IMR-90 (cell line): Measurements from ENCODE around the gene EPHA6. TPM values are rescaled to one million over a fixed set of nuclear protein-coding genes. Genes with fewer than 3 reads are reported as not detected.

ENCODE experiments used
- ATAC-seq: fragments of 200-7000 bp; cut with Tn5 transposase; 2 replicates; pipeline ENCODE4 v1.9.1; 2020; ENCODE audit warnings: low read depth, mild to moderate bottlenecking, moderate library complexity
- BruUV-seq: library from RNA; stranded (reverse); fragments of 400-500 nt; replicated peaks from 2 replicates; lab custom pipeline; 2021; lab: Mats Ljungman, UMichigan
- CTCF ChIA-PET: fragments of 300-600 bp; formaldehyde crosslinking; extraction: SDS; loops from one replicate; lab custom pipeline; 2021; ENCODE audit warnings: antibody characterized with exemption; lab: Yijun Ruan, JAX
- POLR2A ChIA-PET: fragments of 300-600 bp; sonication (Branson Sonifier 250); formaldehyde crosslinking; loops from one replicate; lab custom pipeline; 2022; ENCODE audit warnings: antibody characterized with exemption; ENCODE audit not compliant: unreplicated experiment; lab: Charles Lee
- DNase-seq: peaks from one replicate; pipeline ENCODE4 v3.0.0; 2013
- H2AFZ ChIP-seq: replicated peaks from 2 replicates; pipeline ENCODE3; 2013; ENCODE audit warnings: low read length, mild to moderate bottlenecking; ENCODE audit not compliant: poor library complexity
- H2AK5ac ChIP-seq: 2 replicates; pipeline ENCODE4 v1.6.1; 2013; ENCODE audit warnings: low read depth, low read length, inconsistent platforms
- H2AK9ac ChIP-seq: replicated peaks from 2 replicates; pipeline ENCODE3; 2013; ENCODE audit warnings: mild to moderate bottlenecking, low read depth, low read length, moderate library complexity; ENCODE audit not compliant: poor library complexity
- H2BK120ac ChIP-seq: 2 replicates; pipeline ENCODE4 v1.6.1; 2013; ENCODE audit warnings: low read depth, low read length, inconsistent platforms
- H2BK15ac ChIP-seq: 3 replicates; pipeline ENCODE4 v1.6.1; 2013; ENCODE audit warnings: low read depth, low read length, inconsistent platforms
- H2BK20ac ChIP-seq: 2 replicates; pipeline ENCODE4 v1.6.1; 2013; ENCODE audit warnings: low read depth, mild to moderate bottlenecking, inconsistent platforms, low read length, moderate library complexity
- H2BK5ac ChIP-seq: 2 replicates; pipeline ENCODE4 v1.6.1; 2013; ENCODE audit warnings: mild to moderate bottlenecking, low read depth, low read length, inconsistent platforms; ENCODE audit not compliant: poor library complexity, severe bottlenecking
- H3K14ac ChIP-seq: replicated peaks from 2 replicates; pipeline ENCODE4 v1.6.1; 2013; ENCODE audit warnings: low read depth, low read length, inconsistent platforms
- H3K18ac ChIP-seq: 2 replicates; pipeline ENCODE4 v1.6.1; 2013; ENCODE audit warnings: low read depth, low read length, control low read depth
- H3K23ac ChIP-seq: 2 replicates; pipeline ENCODE4 v1.6.1; 2013; ENCODE audit warnings: low read depth, low read length, inconsistent platforms
- H3K27ac ChIP-seq: 2 replicates; pipeline ENCODE4 v1.5.1; 2013; ENCODE audit warnings: mild to moderate bottlenecking, control low read depth, low read length; ENCODE audit not compliant: insufficient read depth
- H3K27me3 ChIP-seq: 2 replicates; pipeline ENCODE4 v1.6.1; 2013; ENCODE audit warnings: low read length; ENCODE audit not compliant: control insufficient read depth, insufficient read depth
- H3K36me3 ChIP-seq: 2 replicates; pipeline ENCODE4 v1.6.1; 2013; ENCODE audit warnings: low read length, mixed read lengths; ENCODE audit not compliant: control insufficient read depth, insufficient read depth
- H3K4ac ChIP-seq: 2 replicates; pipeline ENCODE4 v1.6.1; 2013; ENCODE audit warnings: low read depth, low read length, inconsistent platforms
- H3K4me1 ChIP-seq: 2 replicates; pipeline ENCODE4 v1.6.1; 2013; ENCODE audit warnings: low read length, mixed read lengths; ENCODE audit not compliant: control insufficient read depth, insufficient read depth
- H3K4me2 ChIP-seq: 2 replicates; pipeline ENCODE4 v1.6.1; 2013; ENCODE audit warnings: low read depth, mild to moderate bottlenecking, control low read depth, low read length, moderate library complexity
- H3K4me3 ChIP-seq: 2 replicates; pipeline ENCODE4 v1.5.1; 2013; ENCODE audit warnings: low read depth, mild to moderate bottlenecking, control low read depth, low read length, moderate library complexity; ENCODE audit not compliant: insufficient read depth
- H3K56ac ChIP-seq: 2 replicates; pipeline ENCODE4 v1.6.1; 2013; ENCODE audit warnings: low read length, inconsistent platforms; ENCODE audit not compliant: insufficient read depth; ENCODE audit errors: extremely low read depth
- H3K79me1 ChIP-seq, 2 experiments: 2 replicates each; pipeline ENCODE4 v1.6.1; 2013; ENCODE audit warnings: low read length in 2 of 2, inconsistent platforms in 1 of 2, low read depth in 1 of 2
- H3K9ac ChIP-seq: 2 replicates; pipeline ENCODE4 v1.6.1; 2013; ENCODE audit warnings: low read depth, low read length, control low read depth
- H3K9me1 ChIP-seq: 2 replicates; pipeline ENCODE4 v1.6.1; 2013; ENCODE audit warnings: low read length, inconsistent platforms; ENCODE audit not compliant: insufficient read depth
- H3K9me3 ChIP-seq: 2 replicates; pipeline ENCODE4 v1.6.1; 2013; ENCODE audit warnings: low read length; ENCODE audit not compliant: control insufficient read depth, insufficient read depth
- H4K20me1 ChIP-seq: 2 replicates; pipeline ENCODE4 v1.6.1; 2013; ENCODE audit warnings: low read length, inconsistent platforms; ENCODE audit not compliant: insufficient read depth
- H4K5ac ChIP-seq: 2 replicates; pipeline ENCODE4 v1.6.1; 2013; ENCODE audit warnings: mild to moderate bottlenecking, low read depth, low read length, control low read depth
- H4K8ac ChIP-seq, 2 experiments: 2 replicates each; pipeline ENCODE4 v1.6.1; 2013; ENCODE audit warnings: low read depth in 2 of 2, low read length in 2 of 2, control low read depth in 1 of 2, inconsistent platforms in 1 of 2
- H4K91ac ChIP-seq: 2 replicates; pipeline ENCODE4 v1.6.1; 2013; ENCODE audit warnings: low read depth, low read length, inconsistent platforms; ENCODE audit not compliant: insufficient read depth
- CEBPB ChIP-seq: IDR thresholded peaks from 2 replicates; pipeline ENCODE4 v1.6.1; 2012; ENCODE audit warnings: low read depth, low read length, improper control_type of control experiment
- CHD1 ChIP-seq: IDR thresholded peaks from 2 replicates; pipeline ENCODE4 v1.6.1; 2012; ENCODE audit warnings: low read depth, low read length, improper control_type of control experiment
- CTCF ChIP-seq: conservative IDR thresholded peaks from 2 replicates; pipeline ENCODE4 v1.5.1; 2012; ENCODE audit warnings: mild to moderate bottlenecking, low read depth, low read length, improper control_type of control experiment
- ELK1 ChIP-seq: fragments of 150-350 bp; IDR thresholded peaks from 2 replicates; pipeline ENCODE4 v1.6.1; 2016; ENCODE audit warnings: low read depth, mild to moderate bottlenecking, low read length, moderate library complexity, borderline replicate concordance
- FOS ChIP-seq: fragments of 150-350 bp; IDR thresholded peaks from 2 replicates; pipeline ENCODE4 v1.6.1; 2016; ENCODE audit warnings: low read depth, low read length
- MAFK ChIP-seq: IDR thresholded peaks from 2 replicates; pipeline ENCODE4 v1.6.1; 2012; ENCODE audit warnings: low read depth, low read length, improper control_type of control experiment
- MAZ ChIP-seq: IDR thresholded peaks from 2 replicates; pipeline ENCODE4 v1.6.1; 2012; ENCODE audit warnings: low read depth, mild to moderate bottlenecking, low read length, improper control_type of control experiment, moderate library complexity, borderline replicate concordance
- MXI1 ChIP-seq: IDR thresholded peaks from 2 replicates; pipeline ENCODE4 v1.6.1; 2012; ENCODE audit warnings: low read depth, mild to moderate bottlenecking, low read length, moderate library complexity, borderline replicate concordance
- NFE2L2 ChIP-seq: fragments of 150-350 bp; IDR thresholded peaks from 2 replicates; pipeline ENCODE4 v1.6.1; 2016; ENCODE audit warnings: low read depth, mild to moderate bottlenecking, low read length
- POLR2A ChIP-seq: IDR thresholded peaks from 2 replicates; pipeline ENCODE4 v1.6.1; 2012; ENCODE audit warnings: mild to moderate bottlenecking, low read depth, low read length
- RAD21 ChIP-seq: IDR thresholded peaks from 2 replicates; pipeline ENCODE4 v1.6.1; 2012; ENCODE audit warnings: low read length, improper control_type of control experiment
- RCOR1 ChIP-seq: IDR thresholded peaks from 2 replicates; pipeline ENCODE4 v1.6.1; 2012; ENCODE audit warnings: mild to moderate bottlenecking, low read length, improper control_type of control experiment; ENCODE audit not compliant: insufficient replicate concordance
- RFX5 ChIP-seq: IDR thresholded peaks from 2 replicates; pipeline ENCODE4 v1.8.0; 2012; ENCODE audit warnings: low read depth, mild to moderate bottlenecking, low read length, moderate library complexity
- SMC3 ChIP-seq: fragments of 150-350 bp; IDR thresholded peaks from 2 replicates; pipeline ENCODE4 v1.6.1; 2016; ENCODE audit warnings: low read depth, mild to moderate bottlenecking, antibody characterized with exemption, low read length, moderate library complexity
- USF2 ChIP-seq: fragments of 150-350 bp; IDR thresholded peaks from 2 replicates; pipeline ENCODE4 v1.6.1; 2017; ENCODE audit warnings: mild to moderate bottlenecking, antibody characterized with exemption, low read length, low read depth
- WGBS, 2 experiments: methylation state at CpG; one replicate each; pipeline versions ENCODE4 v1.1.5 to v1.1.7; 2013; ENCODE audit warnings: missing lambda C conversion rate in 2 of 2; ENCODE audit not compliant: insufficient read length in 1 of 2; ENCODE audit errors: extremely low coverage in 2 of 2; 5-methylcytosine and 5-hydroxymethylcytosine counted together
- dilution Hi-C: fragments of 300-500 bp; cut with HindIII; formaldehyde crosslinking; loops from one replicate; pipeline ENCODE4 v1.14.3; 2018; ENCODE audit warnings: low sequenced_read_pairs; ENCODE audit not compliant: unreplicated experiment
- in situ Hi-C: fragments of 300-500 bp; cut with MboI; formaldehyde crosslinking; loops from 3 replicates; pipeline ENCODE4 v1.14.3; 2019; ENCODE audit warnings: low sequenced_read_pairs, inconsistent platforms, mixed read lengths
- intact Hi-C: fragments of 100-400 bp; cut with micrococcal nuclease; formaldehyde crosslinking; loops from 2 replicates; pipeline ENCODE4 v1.10.0; 2022
- polyA plus RNA-seq, 3 experiments: library from polyadenylated mRNA; depleted of rRNA; stranded (reverse); fragments of >200 nt; gene quantifications; 2 replicates each; pipeline ENCODE4 v1.2.3, GENCODE V29; 2012; ENCODE audit warnings: low replicate concordance in 1 of 3
- total RNA-seq: library from RNA; depleted of rRNA; stranded (reverse); fragments of >200 nt; gene quantifications from 2 replicates; pipeline ENCODE4 v1.2.3, GENCODE V29; 2012

Gene EPHA6
- total and polyA plus RNA-seq, 2 of the 4 experiments (the other 2 are of a cell fraction) = not detected

GRCh38 chr3:97497138-97497537, 682.7 kb downstream of the EPHA6 start:
- no peak overlapping the region for H3K27ac ChIP-seq
- H3K4me1 ChIP-seq = no peaks in the 10 kb centered on the region
- no peak for TF ChIP-seq MAZ
- no peak for TF ChIP-seq CHD1
- TF ChIP-seq MXI1 = no peak
- TF ChIP-seq NFE2L2 = no peak
- no peak for TF ChIP-seq USF2
- no peak for TF ChIP-seq MAFK
- no peak for TF ChIP-seq RCOR1
- TF ChIP-seq RFX5 = no peak
- no peak for TF ChIP-seq RAD21
- no peak for TF ChIP-seq FOS
- no peak for TF ChIP-seq CEBPB
- TF ChIP-seq ELK1 = no peak
- TF ChIP-seq SMC3 = no peak
- no peak for TF ChIP-seq CTCF
- no peak for TF ChIP-seq POLR2A
- dilution Hi-C loops (no loop called here), in situ Hi-C loops (no loop called here), intact Hi-C loops (no loop called here)
- no peak overlapping the region for H2AK5ac ChIP-seq
- H3K79me1 ChIP-seq = no peaks in the 10 kb centered on the region
- H3K9ac ChIP-seq = no peak overlapping the region
- no peaks in the 10 kb centered on the region for H3K9me1 ChIP-seq
- H2BK20ac ChIP-seq = no peak overlapping the region
- ChIA-PET POLR2A (no interaction called here), CTCF (no interaction called here)
- H2BK15ac ChIP-seq = no peak overlapping the region
- no peaks in the 10 kb centered on the region for H3K36me3 ChIP-seq
- no peaks in the 10 kb centered on the region for H3K27me3 ChIP-seq
- DNase-seq = no peak
- H4K5ac ChIP-seq = no peak overlapping the region
- no peak overlapping the region for H4K8ac ChIP-seq
- H2AK9ac ChIP-seq = no peak overlapping the region
- H3K4me3 ChIP-seq = no peak overlapping the region
- 70% methylated on average over 1 of the region's 1 CpG; no CpG with 5 or more reads in 1 of the 2 experiments for WGBS, 2 experiments
- H3K14ac ChIP-seq = no peak overlapping the region
- H3K23ac ChIP-seq = no peak overlapping the region
- H4K91ac ChIP-seq = no peak overlapping the region
- no peak overlapping the region for H3K56ac ChIP-seq
- BruUV-seq = no TSS peak
- no peak for ATAC-seq
- no peak overlapping the region for H3K4me2 ChIP-seq
- no peak overlapping the region for H3K4ac ChIP-seq
- no peak overlapping the region for H2BK5ac ChIP-seq
- no peak overlapping the region for H3K18ac ChIP-seq
- H2AFZ ChIP-seq = no peak overlapping the region
- peaks cover 4% of the 10 kb centered on the region for H3K9me3 ChIP-seq
- H4K20me1 ChIP-seq = no peaks in the 10 kb centered on the region
- no peak overlapping the region for H2BK120ac ChIP-seq
